Keratinocyte (primary cell): ENCODE results near the gene C20orf202.

Source experiments
- CTCF ChIP-seq, 3 experiments: IDR thresholded peaks in 1 of 3; conservative IDR thresholded peaks in 1 of 3; optimal IDR thresholded peaks in 1 of 3; 2 replicates in 2 of 3; 3 replicates in 1 of 3; pipeline versions ENCODE3 to v1.5.1; 2011; ENCODE audit warnings: low read length in 3 of 3, mild to moderate bottlenecking in 3 of 3, moderate library complexity in 2 of 3, control low read depth in 1 of 3, inconsistent platforms in 1 of 3; ENCODE audit not compliant: insufficient read depth in 2 of 3; ENCODE audit errors: extremely low read depth in 1 of 3
- EZH2 ChIP-seq: IDR thresholded peaks from one replicate; pipeline ENCODE4 v1.6.1; 2012; ENCODE audit warnings: inconsistent platforms, mild to moderate bottlenecking, low read length, moderate library complexity

DNA sequence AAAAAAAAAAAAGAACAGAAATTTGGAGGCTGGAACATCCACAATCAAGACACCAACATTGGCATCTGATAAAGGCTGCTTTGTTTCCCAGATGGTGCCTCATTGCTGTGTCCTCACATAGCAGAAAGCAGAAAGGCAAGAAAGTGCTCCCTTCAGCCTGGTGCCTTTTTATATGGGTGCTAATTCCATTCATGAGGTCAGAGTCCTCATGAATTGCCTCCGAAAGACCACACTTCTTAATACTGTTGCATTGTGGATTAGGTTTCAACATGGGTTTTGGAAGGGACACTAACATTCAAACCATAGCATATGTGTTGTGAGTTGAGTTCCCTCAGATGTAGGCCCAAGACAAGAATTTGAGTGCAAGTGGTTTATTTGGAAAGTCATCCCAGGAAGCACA lies 8.0 kb upstream of the C20orf202 start:
- no peak for TF ChIP-seq CTCF (optimal IDR thresholded peaks at IDR 0.05 in 1 of 3, IDR thresholded peaks at IDR 0.05 in 1 of 3, conservative IDR thresholded peaks at IDR 0.05 in 1 of 3; ENCODE audit: extremely low read depth in 1 of 3, insufficient read depth in 2 of 3, low read length in 3 of 3)
- TF ChIP-seq EZH2: no peak
